ENCODE results near the gene PUDP. TPM values are rescaled to one million over a fixed set of nuclear protein-coding genes. Genes with fewer than 3 reads are reported as not detected.

The PUDP gene
- total RNA-seq, 1 experiment from 2014 or later = 8.2 TPM

Other genes with a start within 250 kb of the PUDP start
- gene STS, start 441 bp downstream of the PUDP start, total RNA-seq (2014; rRNA removed; shearing (Covaris generic)) = 2.4 and 4.4 TPM in 2 replicates

All from SJSA1 (cell line).